HG02642 (cell line): Measurements from ENCODE around the gene KRTAP3-2.

Source experiments
- ATAC-seq: cut with Tn5 transposase; IDR thresholded peaks from one replicate; pipeline ENCODE4 v1.9.1; 2021; ENCODE audit warnings: mild to moderate bottlenecking; ENCODE audit not compliant: unreplicated experiment, poor library complexity

KRTAP3-2 gene

DNA sequence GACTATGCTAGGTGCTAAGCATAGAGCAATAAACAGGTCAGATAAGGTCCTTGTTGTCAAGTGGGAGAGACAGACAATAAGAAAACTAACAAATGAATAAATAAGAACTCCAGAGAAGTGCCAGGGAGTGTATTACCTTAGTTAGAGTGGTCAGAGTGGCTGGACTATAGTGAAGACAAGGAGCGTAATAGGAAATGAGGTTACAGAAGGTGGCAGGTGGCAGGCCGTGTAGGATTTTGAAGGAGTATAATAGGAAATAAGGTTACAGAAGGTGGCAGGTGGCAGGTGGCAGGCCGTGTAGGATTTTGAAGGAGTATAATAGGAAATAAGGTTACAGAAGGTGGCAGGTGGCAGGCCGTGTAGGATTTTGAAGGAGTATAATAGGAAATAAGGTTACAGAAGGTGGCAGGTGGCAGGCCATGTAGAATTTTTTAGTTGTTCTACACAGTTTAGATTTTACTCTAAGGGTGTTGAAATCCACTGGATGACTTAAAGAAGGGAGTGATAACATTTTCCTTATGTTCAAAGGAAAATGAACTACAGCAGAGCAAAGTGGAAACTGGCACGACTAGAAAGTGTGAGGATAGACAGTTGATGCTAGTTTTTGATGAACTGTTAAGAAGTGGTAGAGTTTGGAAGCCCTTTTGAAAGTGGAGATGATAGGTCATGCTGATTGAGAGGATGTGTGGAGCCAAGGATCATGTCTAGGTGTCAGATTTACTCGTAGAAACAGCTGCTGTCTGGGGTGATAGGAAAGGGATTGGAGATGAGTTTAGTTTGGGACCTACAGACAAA lies 12.8 kb upstream of the KRTAP3-2 start:
- no peak for ATAC-seq

DNA sequence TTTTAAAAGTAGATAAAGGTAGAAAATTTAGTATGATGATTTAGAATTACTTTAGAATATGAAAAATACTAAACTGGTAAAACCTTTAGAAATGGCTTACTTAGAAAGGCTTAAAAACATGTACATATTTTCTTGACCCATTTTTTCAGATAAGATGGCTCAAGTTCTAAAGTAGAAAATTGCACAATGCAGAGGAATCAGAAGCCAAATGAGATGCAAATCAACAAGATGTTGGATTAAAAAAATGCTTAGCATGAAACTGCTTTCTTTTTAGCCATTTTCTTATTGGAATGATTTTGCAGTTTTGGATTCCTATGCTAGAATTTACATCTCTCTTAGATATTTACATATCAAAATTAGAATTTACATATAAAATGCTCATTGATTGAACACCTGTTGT lies 10.7 kb upstream of the KRTAP3-2 start:
- ATAC-seq, result no peak

DNA sequence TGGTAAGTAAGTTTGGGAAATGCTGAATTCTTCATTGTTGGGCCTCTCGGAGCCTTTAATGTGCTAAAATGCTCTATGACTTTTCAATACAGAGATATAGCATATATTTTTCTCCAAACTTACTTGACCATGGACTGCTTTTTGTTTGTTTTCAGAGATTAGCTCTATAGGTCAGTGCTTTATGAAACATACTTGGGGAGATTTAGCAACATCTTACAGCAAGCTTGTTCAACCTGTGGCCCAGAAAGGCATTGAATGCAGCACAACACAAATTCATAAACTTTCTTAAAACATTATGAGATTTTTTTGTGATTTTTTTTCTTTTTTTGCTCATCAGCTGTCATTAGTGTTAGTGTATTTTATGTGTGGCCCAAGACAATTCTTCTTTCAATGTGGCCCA lies 10.2 kb upstream of the KRTAP3-2 start:
- ATAC-seq, result no peak

DNA sequence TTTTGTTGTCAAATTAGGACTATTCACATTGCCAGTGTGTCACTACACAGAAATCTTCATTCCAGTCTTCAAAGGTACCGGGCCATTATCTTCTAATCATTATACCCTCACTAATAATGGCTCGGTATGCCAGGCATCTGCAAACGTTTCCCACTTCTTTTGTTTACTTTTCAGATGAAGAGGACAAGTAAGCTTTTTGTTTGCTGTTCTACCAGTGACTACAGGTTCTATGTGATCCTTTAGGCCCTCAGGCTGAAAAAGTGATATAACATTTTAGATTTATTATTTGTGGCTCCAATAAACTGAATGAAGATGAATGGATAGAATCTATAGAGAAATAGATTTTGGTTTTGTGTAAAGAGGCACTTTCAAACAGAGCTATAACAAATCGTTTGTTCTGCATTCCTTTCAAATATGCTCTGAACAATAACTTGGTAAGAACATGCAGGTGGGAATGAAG lies 9.6 kb upstream of the KRTAP3-2 start:
- ATAC-seq, result no peak

DNA sequence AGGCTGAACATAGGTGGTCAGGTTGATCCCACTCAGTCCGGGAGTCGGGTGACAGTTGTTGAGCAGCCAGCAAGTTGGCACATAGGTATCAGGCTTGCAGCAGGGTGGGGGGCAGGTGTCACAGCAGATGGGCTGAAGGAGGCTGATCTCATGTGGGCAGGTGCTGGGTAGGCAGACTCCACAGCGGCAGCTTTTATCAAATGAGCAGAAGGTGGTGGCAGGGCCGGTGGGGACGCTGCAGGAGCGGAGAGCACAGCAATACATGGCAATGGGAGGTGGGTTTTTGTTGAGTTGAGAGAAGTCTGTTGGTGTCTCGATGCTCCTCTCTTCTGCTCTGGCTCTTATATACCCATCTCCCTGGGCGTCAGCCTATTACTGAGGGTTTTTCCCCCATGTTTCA lies 9.1 kb upstream of the KRTAP3-2 start, which contains the start of gene KRTAP3-1:
Gene KRTAP3-1, minus strand, starts transcription at position 318 of the 400 bp plus-strand sequence. Its CDS starts 54 bp downstream, at position 264.
- no peak for ATAC-seq

DNA sequence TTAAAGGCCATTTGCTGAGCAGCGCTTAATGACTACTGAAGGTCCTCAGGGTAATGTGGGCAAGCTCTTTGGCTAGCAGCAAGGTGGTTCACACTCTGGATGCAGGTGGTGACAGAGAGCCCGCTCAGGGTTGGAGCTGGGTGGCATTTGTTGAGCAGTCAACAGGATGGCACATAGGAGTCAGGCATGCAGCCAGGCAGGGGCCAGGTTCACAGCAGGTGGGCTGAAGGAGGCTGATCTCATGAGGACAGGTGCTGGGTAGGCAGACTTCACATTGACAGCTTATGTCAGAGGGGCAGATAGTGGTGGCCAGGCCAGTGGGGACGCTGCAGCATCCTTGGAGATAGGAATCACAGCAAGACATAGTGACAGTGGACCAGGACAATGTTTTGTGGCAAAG lies 4.7 kb upstream of the KRTAP3-2 start:
- no peak for ATAC-seq

DNA sequence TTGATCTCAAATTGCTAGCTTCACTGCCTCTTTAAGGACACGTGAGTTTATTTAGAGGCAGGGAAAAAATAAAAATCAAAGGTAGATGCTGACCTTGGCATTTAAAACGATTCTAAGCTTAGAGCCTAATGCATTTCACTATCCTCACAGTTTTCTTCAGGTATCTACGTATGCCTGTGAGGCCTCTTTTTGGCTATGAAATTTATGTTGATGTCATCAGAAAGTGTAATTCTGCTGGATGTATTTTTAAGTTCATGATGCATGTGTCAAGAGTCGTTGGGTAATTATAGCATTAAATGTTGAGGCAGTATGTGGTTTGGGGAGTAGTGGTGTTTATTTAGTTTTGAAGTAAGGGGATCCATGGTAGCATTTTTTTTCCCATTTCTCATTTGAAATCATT lies 4.2 kb upstream of the KRTAP3-2 start:
- ATAC-seq, result no peak

DNA sequence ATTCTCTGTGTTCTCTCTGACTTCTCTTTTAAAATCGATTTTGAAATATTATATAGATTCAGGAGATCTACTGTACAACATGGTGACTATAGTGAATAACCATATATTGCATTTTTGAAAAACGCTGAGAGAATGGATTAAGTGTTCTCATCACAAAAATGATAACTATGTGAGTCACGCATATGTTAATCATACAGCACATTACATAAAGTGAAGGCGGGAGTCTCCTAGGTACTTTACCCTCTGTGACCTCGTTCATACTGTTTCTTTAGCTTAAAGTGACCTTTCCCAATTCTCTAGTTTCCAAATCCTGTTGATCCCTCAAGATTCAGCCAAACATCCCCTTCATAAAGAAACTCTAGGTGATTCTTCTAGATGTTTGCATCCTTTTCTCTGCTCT lies 3.1 kb upstream of the KRTAP3-2 start:
- no peak for ATAC-seq

DNA sequence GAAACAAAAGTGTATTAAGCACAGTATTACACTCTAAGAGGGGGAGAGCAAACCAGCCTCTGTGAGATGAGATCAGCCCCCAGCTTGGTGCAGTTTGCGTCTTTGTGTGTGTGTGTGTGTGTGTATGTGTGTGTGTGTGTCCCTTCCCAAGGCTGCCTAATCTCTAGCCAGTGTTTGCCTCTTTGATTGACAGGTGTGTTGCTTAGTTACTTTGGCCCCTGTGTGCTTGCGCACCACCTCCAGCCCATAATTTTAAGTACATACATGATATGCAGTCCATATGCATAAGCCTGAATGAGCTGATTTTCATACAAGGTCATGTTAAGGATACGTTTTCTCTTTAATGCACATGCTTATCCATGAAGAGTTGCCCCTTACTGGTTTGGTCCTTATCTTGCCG lies 2.1 kb upstream of the KRTAP3-2 start:
- no peak for ATAC-seq

DNA sequence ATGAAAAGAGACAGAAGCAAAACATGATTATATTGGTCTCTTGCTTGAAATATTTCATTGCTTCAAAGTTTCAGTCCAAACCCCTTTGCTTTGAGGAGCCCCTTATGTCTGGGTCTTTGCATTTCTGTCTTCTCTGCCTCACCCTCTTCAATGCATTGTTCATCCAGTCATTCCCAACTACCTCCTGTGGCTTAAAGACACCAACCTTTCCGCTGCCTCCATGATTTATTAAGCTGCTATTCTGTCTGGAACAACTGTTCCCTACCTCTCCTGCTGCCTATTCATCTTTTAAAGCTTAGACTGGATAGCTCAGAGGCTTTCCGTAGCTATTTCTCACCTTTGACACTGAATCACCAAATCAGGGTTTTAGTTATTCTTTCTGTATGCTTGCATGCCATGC lies 2.3 kb downstream of the KRTAP3-2 start:
- no peak for ATAC-seq

DNA sequence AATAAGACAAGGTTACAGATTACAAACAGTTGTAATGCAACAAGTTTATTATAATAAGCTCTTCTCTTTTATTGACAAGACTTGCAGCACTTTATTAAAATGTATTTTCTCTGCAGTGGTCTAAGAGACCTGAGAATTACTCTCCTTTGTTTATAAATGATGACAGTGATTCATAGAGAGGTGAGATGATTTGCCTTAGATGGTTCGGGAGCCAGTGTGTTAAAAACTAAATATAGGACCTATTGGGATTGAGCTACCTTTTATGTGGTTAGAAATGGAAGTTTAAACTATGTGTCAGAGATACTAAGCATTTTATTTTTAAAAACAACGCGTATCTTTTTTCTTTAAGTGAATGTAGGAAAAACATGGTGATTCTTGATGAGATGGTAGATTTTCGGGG lies 2.9 kb downstream of the KRTAP3-2 start:
- no peak for ATAC-seq

DNA sequence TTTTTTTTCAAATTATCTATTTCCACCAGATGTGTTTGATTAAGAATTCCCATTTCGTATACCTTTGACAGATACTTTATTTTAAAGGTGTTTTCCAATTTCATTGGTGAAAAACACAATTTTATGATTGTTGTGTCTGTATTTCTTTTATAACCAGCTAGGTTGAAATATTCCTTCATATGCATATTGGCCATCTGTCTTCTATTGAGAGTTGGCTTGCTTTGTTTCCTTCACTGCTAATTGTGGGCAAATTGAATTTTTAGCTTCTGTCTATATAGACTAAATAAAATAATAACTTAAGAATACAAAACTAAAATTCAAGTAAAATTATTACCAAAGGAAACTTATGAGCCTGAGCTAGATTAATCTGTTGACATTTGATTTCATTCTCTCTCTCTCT lies 4.6 kb downstream of the KRTAP3-2 start:
- ATAC-seq, result no peak

DNA sequence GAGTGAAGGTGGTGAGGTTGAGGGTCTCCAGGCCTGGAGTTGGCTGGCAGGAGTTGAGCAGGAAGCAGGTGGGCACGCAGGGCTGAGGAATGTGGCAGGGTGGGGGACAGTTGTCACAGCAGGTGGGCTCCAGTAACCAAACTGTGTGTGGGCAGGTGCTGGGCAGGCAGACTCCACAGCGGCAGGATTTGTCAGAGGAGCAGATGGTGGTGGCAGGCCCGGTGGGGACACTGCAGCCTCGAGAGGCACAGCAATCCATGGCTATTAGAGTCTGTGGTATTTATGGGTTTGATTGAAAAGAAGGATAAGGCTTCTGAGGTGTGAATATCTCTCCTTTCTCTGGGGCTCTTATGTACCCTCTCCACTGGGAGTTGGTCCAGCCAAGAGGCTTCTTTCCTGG lies 5.9 kb downstream of the KRTAP3-2 start, which contains the start of gene KRTAP3-3:
Gene KRTAP3-3, minus strand, starts transcription at position 326 of the 400 bp plus-strand sequence. Its CDS starts 67 bp downstream, at position 259.
- ATAC-seq, result no peak

DNA sequence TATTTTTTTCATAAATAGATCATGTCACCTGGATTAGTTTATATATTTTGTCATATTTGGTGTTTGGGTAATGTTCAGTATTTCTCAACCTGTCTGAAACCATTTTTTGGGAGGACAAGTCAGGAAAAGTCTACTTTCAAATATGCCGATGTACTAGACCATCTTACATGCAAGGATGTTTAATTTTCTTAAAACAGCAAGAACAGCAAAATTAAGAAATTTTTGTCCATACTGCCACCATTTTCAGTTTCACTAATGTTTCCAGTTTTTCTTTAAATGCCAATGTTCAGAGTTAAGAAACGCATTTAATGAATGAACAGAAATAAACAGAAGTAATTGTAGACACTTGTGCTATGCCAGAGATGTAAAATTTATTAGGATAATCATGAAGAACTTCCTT lies 6.6 kb downstream of the KRTAP3-2 start:
- ATAC-seq, result no peak

DNA sequence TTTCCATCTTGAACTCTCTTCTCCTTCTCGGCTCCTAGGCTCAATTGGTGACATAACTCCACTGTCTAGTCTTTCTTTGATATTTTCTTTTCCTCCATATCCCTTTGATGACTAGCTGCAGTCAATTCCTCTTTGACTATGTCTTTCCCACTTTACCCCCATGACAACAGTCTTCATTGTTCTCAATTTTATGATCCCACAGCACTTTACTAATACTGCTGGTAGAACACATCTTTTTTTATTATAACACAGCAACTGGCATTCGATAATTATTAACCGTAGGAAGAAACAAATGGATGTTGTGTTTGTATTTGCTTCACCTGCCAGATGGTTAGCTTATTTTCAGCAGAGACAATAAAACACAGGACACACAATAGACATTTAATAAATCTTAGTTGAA lies 7.0 kb downstream of the KRTAP3-2 start:
- ATAC-seq, result no peak

DNA sequence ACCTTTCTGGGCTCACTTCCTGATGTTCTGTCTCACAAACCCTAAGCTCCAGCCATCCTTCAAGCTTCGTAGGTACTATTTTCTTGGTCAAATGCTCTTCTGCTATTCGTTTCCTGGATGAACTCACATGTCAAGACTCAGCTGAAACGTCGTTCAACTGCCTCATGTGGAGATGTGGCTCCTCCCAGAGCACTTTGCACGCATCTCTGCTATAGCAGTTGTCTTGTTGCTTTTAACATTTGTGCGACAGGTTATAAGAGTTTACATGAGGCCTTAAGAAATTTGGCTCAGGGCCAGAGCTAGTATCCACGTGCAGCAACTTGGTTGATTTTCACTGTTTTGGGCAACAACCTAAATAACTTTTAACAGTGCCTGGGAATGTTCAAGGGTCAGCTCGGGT lies 12.8 kb downstream of the KRTAP3-2 start:
- ATAC-seq, result no peak

DNA sequence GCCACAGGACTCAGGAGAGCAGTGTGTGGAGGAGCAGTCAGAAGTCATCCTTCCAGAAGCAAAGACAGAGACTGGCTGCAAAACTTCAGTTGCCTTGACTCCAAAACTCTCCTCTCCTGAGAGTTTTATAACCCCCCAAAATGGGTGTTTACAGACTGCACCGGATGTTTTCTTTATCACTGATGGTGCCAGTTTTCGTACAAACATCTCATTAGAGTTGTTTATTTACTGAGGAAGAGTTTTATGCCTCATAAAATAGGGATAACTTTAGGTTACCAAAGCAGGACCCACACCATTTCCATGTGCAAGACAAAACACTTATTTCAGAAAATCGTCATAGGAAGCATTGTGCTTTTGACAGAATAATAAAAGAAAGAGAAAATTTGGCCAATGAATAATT lies 15.5 kb downstream of the KRTAP3-2 start, which contains the start of gene KRT40:
Gene KRT40, minus strand, starts transcription at position 101 of the 400 bp plus-strand sequence. Its CDS starts 53 bp downstream, at position 48.
- ATAC-seq, result no peak

DNA sequence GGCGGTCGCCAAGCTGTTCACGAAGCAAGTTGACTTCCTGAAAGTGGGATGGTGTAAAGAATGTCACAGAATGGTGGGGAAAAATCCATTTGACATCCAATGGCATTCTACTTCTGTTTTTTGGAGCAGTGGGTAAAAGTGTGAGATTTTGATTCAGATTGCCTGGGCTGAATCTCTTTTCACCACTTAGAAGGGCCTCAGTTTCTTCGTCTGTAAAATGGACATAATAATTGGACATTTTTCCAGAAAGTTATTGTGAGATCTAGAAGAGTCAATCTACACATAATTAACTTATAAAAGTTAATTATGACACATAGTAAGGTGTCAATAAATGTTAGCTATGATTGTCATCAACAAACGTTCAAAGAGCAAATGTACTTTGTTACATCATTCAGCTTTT lies 18.6 kb downstream of the KRTAP3-2 start:
- ATAC-seq, result no peak

DNA sequence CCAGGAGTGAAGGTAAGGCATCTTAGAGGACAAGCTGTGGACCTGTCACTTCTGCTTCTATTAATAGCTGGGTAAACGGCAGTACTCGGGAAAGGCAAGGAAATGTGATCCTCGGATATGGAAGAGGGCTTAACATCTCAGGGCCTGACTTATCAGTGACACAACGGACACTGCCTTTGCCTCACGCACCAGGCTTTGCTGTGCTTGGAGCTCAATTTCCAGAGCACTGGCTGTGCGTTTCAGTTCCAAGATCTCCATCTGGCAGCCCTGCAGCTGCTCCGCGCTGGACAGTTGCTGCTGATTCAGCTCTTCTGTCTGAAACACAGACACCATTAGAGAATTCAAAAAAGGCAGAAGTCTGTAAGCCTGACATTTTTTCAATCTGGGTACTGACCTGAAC lies 19.1 kb downstream of the KRTAP3-2 start:
- ATAC-seq, result no peak

DNA sequence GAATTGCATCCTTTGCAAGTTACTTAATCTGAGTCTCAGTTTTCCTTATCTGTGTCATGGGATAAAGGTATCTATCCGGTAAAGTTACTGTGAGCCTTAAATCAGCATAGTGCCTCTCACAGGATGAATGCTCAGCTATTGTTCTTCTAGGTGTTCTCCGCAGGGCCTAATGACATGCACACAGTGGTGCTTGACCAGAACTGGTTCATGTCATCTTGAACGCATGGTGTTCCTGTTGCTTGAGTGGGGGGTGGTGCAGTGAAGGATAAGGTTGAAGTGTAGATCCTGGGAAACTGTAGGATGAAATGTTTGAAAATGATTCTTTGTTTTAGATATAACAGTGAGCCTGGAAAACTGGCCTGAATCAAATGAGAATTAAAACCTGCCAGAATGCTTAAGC lies 19.6 kb downstream of the KRTAP3-2 start:
- no peak for ATAC-seq

DNA sequence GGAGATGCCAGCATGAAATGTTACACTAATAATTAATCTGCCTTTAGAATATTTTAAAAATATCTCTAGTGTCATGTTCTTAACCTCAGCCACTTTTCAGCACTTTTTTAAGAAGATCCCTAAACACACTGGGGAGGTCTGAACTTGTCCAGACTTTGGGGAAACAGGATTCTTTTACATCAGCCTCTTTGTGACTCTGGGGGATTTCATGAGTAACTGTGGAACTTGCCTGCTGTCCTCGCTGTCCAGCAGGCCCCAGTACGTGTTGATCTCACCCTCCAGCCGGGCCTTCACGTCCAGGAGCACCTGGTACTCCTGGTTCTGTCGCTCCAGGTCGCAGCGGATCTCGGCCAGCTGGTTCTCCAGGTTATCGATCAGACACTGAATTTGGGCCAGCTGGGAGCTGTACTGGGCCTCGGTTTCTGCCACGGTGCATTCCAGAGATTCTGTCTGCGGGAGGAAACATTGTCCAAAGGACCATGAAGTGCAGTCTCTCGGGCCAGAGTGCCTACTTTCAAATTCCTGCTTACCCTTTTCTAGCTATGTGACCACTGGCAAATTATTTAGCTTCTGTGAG lies 21.0 kb downstream of the KRTAP3-2 start:
- ATAC-seq, result no peak

DNA sequence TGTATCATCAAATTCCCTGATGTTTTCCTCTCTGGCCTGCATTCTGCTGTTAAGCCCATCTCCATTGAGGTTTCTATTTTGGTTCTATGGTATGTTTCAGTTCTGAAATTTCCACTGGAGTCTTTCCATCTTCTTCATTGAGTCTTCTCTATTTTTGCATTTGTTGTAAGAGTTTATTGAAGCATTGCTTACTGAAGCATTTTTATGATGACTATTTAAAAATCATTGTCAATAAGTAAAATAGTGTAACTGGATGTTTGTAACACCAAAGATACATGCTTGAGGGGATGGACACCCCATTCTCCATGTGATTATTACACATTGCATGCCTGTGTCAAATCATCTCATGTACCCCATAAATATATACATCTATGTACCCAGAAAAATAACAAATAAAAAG lies 24.2 kb downstream of the KRTAP3-2 start:
- no peak for ATAC-seq
